Activated T-cell treated with anti-CD3 and anti-CD28 coated beads for 4 hours (primary cell): ENCODE results near the gene GJC1.
A peak's percentile ranks its signal among the peaks of the same experiment; 100 is the strongest.

Source experiments
- DNase-seq: peaks from one replicate; pipeline ENCODE4 v3.0.0-alpha.2; 2020

The GJC1 gene

DNA sequence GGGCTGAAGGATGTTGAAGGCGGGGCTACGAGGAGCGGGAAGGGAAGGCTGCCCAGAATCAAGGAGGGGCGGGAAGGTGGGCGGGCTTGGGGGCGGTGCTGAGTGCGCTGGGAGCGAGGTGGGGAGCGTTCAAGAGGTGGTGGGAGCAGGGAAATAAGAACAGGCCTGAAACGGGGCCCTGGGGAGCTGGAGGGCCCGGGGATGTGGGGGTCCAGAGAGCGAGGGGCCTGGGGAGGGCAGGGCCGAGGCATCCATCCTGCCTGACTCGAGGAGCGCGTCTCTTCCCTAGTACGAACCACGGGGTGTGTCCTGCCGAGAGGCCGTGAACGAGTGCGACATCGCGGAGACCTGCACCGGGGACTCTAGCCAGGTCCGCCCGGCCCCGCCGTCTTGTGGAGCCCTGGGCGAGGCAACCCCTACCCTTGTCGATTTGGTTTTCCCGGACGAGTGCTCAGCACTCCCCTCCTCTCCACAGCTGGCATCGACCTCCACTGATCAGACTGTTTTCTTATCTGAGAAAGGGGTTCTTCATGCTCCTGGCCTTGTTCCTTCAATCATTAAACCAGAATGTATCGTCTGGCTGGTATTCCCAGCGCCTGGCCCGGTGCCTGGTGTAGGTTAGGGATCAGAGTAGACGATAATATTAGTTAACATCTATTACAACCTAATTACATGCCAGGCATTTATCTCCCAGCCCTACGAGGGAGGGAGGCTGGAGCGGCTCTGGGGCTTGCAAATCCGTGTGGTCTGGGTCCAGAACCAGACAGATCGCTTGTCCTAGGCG lies 54.1 kb downstream of the GJC1 start:
- DNase-seq = peak; percentile 99

DNA sequence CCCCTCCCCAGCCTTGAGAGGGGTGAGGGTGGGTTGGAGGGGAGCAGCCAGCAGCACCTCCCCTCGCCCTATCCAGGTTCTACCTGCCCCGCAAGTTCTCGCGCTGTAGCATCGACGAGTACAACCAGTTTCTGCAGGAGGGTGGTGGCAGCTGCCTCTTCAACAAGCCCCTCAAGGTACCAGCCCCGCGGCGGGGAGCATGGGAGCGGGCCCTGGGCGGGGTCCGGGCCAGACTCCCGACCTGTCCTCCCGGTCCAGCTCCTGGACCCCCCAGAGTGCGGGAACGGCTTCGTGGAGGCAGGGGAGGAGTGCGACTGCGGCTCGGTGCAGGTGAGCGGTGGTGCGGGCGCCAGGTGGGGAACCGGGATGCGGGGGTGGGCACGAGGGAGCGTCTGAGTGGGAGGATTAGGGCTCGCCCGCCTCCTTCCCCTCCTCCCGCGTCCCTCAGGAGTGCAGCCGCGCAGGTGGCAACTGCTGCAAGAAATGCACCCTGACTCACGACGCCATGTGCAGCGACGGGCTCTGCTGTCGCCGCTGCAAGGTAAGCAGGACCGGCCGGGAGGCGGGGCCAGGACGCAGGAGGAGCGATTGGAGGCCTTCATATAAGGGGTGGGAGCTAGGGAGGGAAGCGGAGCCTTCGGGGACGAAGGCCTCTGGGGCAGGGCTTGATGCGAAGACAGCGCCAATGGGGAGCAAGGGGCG lies 54.8 kb downstream of the GJC1 start:
- DNase-seq = peak; percentile 15

DNA sequence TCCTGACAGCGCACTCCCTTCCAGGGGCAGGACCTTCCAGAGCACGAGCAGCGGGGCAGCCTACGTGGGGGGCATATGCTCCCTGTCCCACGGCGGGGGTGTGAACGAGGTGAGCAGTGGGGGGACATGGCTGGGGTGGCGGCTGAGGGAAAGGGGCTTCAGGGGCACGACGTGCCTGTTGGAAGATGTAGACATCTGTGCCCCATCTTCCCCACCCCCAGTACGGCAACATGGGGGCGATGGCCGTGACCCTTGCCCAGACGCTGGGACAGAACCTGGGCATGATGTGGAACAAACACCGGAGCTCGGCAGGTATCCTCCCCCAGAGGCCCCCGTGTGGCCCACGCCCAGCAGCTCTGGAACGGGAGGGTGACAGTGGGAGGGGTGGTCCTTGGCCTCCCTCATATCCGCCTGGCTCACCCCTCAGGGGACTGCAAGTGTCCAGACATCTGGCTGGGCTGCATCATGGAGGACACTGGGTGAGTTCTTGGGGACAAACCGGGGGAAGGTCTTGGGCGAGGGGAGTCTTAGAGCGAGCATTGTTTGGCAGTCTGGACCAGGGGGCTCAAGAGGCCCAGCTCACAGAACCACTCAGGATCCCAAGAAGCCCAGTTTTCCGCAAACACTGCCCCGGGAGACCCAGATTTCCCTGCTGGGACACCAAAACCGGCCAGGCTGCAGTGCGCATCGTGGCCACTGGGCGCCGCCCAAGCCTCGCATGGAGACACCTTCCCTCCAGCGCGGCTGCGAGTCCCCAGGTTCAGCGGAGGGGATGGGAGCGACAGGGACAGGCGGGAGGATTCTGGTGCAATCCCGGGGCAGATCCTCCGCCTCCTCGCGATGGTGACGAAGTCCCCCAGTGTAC lies 55.6 kb downstream of the GJC1 start:
- DNase-seq = peak; percentile 83

DNA sequence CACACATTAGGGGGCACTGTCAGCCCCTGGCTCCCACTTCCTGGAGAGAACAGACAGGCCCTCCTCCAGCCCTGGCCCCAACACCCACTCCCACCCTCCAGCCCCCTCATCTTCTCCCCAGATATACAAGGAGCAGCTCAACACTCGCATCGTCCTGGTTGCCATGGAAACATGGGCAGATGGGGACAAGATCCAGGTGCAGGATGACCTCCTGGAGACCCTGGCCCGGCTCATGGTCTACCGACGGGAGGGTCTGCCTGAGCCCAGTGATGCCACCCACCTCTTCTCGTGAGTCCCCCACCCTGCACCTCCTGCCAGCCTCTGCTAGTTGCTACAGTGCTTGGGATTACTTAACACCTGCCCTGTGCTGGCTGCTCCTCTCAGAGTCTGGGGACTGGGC lies 56.9 kb downstream of the GJC1 start:
- DNase-seq = no peak

DNA sequence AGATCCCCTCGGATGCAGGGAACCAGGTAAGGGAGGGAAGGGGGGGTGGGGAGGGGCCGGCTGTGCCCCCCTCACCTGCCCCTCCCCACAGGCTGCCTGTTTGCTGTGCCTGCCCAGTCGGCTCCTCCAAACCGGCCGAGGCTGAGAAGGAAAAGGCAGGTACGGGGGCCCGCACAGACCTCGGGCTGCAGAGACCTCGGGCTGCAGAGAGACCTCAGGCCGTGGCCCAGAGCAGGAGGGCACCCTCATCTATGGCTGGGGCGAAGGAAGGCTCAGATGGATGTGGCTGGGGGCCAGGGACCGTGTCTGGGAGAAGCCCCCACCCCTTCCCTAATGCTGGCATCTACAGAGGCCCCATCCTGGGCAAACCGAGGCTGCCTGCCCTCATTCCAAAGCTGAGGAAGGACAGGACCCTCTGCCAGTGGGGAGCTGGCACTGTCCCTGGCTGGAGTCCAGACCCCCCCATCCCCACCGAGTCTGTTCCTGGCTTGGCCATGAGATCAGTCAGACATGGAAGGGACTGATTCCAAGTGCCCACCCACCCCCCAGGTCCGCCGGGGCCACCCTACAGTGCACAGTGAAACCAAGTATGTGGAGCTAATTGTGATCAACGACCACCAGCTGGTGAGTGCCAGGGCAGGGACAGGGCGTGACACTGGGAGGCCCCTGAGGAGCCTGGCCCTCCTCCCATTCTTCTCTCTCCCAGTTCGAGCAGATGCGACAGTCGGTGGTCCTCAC lies 57.6 kb downstream of the GJC1 start:
- no peak for DNase-seq

DNA sequence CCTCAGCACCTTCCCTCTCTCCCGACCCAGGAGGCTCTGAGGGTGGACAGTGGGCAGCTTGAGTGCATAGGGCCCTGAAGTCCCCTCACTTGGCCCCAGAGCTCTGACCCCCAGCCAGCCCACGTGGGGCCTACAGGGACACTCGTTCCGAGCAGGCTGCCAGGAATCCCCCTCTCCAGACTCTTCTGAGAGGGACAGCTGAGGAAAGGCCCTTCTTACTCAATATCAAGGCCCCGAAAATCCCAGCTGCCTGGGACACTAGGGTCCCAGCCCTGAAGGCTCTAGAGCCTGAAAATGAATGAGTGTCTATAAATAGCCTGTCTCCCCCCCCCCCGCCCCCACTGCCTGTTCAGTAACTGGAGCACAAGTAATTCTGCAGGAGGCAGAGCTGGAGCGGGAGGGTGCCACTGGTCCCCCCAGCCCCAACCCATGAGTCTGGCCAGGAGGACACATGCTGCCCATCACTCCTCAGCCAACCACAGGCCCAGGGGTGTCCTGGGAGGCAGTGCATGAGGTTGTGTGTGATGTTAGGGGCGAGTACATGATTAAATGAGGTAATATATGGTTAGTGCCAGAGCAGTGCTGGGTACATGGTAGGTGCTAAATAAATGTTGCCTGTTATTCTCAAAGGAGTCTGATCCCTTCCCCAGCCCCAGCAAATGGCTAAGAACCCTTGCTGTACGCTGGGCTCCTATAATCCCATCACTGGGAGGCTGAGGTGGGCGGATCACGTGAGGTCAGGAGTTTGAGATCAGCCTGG lies 59.7 kb downstream of the GJC1 start:
- no peak for DNase-seq

DNA sequence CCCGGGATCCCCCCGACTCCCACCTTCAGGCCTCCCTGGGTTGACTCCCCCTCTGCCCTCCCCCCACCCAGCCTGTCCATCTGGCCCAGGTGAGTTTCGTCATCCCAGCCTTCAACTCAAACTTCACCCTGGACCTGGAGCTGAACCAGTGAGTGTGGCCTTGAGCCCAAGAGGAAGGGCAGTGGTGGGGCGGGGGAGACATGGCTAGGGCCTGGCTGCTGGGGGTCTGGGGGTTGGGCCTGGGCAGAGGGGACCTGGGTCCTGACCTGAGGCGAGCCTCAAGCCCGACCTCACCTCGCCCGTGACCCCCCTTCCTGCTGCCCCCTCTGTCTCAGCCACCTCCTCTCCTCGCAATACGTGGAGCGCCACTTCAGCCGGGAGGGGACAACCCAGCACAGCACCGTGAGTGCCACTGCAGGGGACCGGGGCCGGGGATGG lies 60.4 kb downstream of the GJC1 start:
- no peak for DNase-seq

DNA sequence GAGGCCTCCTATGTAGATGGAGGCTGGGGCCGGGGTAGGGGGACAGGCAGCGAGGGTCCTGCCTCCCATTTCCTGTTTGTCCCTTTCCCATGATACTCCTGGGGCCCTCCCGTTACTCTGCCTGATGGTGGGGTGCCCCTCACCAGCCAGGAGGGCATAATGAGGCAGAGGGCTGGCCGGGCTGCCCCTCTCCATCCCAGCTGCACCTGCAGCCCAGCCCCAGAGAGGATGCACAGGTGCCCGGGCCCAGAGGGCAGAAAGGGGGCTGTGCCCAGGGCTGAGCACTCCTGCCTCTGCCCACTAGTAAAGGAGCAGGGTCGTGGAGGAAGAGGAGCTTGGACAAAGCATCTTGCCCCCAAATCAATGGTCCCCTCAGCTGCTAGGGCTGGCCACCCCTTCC lies 60.9 kb downstream of the GJC1 start:
- DNase-seq = no peak

DNA sequence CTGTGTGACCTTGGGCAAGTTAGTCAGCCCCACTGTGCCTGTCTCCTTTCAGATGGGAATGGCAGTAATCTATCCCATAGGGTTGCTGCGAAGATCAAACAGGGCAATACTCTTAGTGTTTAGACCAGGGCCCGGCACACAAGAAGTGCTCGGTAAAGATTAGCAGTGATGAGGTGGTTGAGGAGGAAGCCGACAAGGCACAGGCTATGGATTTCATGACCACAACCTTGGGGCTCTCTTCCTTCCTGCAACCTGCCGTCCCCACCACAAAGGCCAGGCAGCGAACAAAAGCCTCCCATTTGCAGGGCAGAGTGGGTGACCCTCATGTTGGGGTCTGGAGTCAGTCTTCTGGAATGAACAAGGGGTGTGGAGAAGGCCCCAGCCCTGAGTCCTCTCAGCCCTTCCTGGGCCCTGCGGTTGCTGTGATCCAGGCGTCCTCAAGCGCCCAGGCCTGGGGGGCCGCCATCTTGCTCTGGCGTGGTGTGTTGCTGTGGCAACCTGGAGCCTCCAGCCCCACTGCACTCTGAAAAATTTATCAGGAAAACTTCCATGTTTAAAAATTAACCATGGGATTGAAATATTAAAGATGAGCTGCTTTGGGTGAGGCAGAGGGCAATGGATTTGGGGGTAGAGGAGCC lies 61.5 kb downstream of the GJC1 start:
- no peak for DNase-seq

DNA sequence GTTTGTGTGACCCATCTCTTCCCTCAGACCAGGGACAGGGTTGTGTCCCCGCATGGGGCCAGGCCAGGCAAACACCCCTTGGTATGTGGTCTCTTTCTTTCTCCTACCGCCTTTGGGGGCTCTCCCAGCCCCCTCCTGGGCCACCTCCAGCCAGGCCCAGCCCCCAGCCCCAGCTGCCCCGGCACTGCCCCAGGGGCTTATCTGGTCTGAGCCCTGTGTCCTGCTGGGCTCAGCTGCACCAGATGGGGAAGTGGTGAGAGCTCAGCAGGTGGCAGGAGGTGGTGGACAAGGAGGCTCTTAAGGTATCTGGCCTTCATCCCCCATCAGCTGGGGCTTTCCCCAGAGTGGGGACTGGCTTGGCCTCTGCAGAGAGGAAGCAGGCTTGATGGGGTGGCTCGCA lies 62.6 kb downstream of the GJC1 start:
- DNase-seq = no peak

DNA sequence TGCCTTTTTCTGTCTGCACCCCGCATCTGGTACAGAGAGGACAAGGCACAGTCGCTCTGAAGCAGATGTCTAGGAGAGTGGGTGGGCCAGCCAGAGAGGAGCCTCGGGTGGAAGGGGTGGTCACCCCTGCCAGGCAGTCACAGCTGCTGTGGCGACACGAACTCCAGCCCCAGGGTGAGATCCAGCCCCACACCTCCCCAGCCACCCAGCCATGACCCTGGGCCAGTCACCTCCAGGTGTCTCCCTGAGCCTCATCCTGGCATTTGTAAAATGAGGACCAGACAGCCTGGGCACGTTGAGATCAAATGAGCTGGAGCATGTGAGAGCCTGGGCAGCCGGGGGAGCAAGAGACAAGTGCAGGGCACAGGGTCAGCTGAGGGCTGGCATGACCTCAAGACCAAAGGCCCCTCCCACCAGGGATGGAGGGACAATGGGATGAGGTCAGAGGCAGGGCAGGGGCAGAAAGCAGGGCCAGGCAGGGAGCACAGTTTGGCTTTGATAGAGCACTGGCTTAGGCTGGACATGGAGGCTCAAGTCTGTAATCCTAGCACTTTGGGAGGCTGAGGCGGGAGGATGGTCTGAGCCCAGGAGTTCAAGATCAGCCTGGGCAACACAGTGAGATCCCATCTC lies 63.6 kb downstream of the GJC1 start:
- no peak for DNase-seq

DNA sequence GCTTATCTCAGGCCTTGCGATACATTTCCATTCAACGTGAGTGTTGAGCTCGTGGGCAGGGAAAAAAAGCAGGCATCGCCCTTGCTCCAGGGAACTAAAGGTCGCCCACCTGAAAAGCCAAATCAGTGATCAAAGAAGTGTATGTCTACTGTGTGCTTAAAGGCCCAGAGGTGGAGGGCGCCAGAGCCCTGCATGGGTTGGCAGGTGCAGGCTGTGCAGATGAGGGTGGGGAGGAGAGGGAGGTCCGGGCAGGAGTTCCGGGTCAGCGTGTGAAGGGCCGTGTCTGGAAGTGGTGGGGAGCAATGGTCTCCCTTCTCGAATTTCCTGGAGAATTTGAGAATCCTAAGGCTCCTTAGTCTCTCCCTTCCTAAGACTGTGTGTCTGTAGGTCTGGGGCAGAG lies 64.1 kb downstream of the GJC1 start:
- no peak for DNase-seq

DNA sequence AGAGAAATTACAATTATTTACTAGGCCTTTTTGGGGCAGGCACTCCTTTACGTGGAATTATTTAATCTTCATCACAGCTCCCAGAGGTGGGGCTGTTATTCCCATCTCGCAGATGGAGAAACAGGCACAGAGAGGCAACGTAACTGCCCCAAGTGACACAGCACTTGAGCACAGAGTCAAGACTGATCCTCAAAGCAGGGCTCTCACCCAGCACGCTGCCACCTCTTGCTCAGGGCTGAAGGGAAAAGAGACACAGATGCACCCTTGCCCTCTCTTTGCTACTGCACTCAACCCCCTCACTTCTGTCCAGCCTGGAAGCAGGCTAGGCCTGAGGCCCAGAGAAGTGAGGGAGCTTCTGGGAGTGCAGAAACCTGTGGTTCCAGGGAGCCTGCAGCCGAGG lies 66.9 kb downstream of the GJC1 start:
- no peak for DNase-seq

DNA sequence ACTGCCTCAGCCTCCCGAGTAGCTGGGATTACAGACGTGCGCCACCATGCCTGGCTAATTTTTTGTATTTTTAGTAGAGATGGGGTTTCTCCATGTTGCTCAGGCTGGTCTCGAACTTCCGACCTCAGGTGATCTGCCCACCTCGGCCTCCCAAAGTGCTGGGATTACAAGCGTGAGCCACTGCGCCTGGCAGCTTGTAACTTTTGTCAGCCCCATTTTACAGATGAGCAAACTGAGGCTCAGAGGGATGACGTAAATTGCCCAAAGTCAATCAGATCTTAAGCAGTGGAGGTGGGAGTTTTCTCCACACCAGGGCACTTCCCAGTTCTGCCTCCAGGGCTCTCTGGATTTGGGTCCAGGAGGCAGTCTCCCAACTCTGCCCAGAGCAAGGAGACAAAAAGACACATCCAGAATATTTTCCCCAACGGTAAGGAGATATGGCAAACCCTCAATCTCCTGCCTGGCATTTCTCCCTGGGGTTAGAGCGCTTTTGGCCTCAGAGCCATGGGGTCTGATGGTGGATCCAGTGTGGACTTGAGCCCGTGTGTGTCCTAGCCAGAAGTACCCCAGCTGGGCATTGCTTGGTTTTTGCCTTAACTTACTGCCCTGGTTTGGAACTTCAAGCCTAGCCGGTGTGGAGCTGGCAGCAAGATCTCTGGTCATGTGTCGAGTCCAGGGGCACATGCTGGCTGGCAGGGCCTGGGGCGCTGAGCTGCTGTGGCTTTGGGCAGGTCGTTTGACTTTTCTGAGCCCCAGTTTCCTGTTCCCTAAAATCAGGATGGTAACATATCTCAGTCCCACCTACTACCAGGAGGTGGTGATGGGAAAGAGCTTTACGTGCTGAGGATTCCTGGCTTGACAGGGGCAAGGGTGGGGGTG lies 67.9 kb downstream of the GJC1 start:
- no peak for DNase-seq

DNA sequence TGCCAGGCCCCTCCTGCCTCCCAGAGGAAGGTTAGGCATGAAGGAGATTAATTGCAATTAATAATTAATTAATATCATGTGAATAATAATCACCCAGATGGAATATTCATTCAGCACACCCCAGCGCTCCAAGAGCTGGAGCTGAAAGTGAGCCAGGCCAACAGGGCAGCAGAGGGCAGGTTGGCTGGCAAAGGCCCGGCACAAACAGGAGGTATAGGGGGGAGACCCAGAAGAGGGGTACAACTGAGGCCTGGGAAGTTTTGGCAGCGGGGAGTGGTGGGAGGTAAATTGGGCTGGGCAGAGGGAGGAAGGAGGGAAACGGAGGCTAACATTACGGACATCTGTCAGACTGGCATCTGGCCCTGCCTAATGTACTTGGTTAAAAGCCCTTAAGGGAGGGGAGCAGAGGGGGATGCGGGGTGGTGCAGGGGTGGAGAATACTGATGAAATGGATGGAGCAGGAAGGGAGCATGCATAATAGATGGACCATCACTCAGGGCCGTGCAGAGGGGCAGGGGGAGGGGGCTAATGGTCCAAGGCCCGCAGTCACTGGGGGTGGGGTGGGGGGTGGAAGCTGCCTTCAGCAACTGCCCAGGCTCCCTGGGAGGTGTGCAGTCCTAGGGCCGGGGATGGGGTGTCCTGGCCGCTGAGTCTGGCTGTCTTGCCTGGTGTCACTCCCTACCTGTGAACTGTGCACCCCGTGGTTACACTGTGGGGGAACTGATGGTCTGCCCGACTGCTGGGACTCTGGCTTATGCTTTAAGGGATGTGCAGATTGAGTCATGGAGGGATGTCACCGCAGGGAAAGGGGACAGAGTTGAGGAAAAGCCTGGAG lies 69.4 kb downstream of the GJC1 start:
- no peak for DNase-seq

DNA sequence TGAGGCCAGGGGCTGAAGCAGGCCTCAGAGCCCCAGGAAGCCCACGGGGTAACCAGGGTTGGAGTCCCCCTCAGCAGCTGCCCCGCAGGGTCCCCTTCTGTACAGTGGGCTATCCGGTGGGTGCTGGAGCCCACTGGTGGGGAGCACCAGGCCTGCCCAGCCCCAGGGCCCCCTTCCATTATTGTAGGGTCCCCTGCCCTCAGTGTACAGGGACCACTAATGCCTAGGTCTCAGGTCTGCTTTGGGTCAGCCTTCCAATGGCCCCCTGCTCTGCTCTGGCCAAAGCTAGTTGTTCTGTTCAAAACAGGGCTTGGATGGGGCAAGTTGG lies 70.2 kb downstream of the GJC1 start:
- no peak for DNase-seq

DNA sequence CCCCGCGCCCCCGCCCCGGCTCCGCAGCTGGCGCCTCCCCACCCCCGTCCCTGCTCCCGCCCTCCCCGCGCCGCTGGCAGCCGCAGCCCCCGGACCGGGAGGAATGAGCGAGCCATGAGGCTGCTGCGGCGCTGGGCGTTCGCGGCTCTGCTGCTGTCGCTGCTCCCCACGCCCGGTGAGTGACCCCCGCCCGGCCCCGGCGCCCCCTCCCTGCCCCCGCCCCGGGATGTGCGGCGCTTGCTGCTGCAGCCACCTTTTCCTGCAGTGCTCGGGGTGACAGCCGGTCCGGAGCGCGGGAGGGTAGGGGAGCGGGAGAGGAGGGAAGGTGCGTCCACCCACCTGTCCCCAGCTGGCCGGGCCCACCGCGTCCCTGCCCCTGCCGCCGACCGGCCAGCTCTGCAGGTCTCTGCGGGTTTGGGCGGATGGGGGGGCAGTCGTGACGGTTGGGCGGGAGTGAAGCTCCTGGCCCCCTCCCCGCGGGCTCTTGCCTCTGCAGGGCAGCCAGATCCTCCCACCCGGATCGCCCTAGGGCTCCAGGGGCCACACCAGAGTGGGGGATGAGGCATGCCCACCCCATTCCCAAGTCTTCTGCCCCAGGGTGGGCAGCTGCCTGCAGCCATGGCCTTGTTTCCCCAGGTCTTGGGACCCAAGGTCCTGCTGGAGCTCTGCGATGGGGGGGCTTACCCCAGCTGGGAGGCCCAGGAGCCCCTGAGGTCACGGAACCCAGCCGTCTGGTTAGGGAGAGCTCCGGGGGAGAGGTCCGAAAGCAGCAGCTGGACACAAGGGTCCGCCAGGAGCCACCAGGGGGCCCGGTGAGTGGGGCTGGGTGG lies 70.8 kb downstream of the GJC1 start:
- DNase-seq = no peak

DNA sequence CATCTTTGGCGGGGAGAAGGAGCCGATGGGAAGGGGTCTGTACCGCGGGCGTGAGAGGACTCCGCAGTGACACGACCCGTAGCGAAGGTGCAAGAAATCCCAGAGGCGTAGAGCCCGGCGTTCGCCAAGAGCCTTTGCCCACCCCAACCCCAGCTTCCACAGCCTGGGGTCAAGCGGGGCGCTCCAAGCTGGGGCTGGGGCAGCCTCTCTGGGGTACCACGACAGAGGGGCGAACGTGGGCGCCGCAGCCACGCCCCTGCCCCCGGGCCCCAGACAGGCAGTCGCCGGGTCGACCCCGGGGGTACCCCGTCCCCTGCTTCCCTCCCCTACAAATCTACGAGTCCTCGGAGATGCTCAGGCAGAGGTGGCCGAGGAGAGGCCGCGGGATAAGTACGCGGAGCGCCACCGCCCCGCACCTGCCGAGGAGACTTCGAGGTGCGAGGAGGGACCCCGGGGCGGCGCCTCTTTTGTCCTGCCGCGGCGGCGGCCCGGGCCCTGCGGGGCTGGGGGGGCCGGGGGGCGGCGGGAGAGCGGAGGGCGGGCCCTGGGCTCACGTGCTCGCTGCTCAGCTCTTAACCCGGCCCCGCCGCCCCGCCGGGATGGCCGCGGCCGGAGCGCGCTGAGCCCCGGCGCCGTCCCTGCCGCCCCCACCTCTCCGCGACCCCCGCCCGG lies 71.5 kb downstream of the GJC1 start, which contains the start of gene ADAM11:
ADAM11 (plus strand) TSS at position 575 of the 672 bp plus-strand sequence. CDS start 212 bp downstream, outside the sequence.
- no peak for DNase-seq
